Measurements from ENCODE around the gene C2orf49. TPM values are rescaled to one million over a fixed set of nuclear protein-coding genes. Genes with fewer than 3 reads are reported as not detected.

C2orf49 gene
- total and polyA plus RNA-seq, 5 donors from 2014 or later, result 11.0 to 19.5 (median 11.7) TPM

GRCh38 chr2:105296017-105296611 is 41.2 kb upstream of the C2orf49 start:
- Histone ChIP-seq H3K36me3 (ENCODE audit: control insufficient read depth, insufficient read depth, low read length) (peaks cover 63% of the 10 kb centered on the region), H3K27me3 (ENCODE audit: control insufficient read depth, insufficient read depth, low read length) (no peaks in the 10 kb centered on the region), H3K9me3 (ENCODE audit: control insufficient read depth in 2 of 2, low read length in 2 of 2) (no peaks in the 10 kb centered on the region), H3K4me1 (ENCODE audit: control insufficient read depth, insufficient read depth, low read length, poor library complexity, severe bottlenecking) (no peaks in the 10 kb centered on the region), H3K27ac (ENCODE audit: insufficient read depth, low read length, poor library complexity, severe bottlenecking) (no peak overlapping the region), H3K4me3 (ENCODE audit: low read depth, low read length) (no peak overlapping the region)
- ATAC-seq (ENCODE audit: low read depth in 2 of 2) (no peak), DNase-seq (no peak)
- Mint-ChIP-seq H3K27ac (no peak overlapping the region), H3K27me3 (no peaks in the 10 kb centered on the region), H3K4me1 (peaks cover 5 to 10% (median 6%) of the 10 kb centered on the region in 4 donors), H3K36me3 (peaks cover 54% of the 10 kb centered on the region), H3K9me3 (no peaks in the 10 kb centered on the region), H3K4me3 (no peak overlapping the region)

DNA sequence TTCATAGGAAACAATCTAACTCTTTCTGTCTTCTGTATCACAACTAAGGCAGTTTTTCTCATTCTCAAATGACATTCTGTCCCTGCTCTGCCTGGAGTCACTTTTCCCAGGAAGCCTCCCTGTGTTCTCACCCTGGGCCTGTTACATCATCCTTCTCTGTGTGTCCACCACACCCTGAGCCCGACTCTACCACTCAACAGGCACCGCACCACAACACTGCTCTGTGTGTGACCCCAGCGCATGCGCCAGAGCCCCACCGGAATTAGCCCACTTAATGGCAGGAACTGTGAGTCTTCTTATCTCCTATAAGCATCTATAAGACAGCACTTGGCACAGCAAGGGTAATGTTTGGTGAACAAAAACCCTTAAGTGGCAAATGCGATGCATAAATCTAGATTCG is 40.1 kb upstream of the C2orf49 start:
- H3K4me1 Mint-ChIP-seq, result peaks cover 9 to 17% (median 11%) of the 10 kb centered on the region in 4 donors
- H3K27me3 Mint-ChIP-seq, result no peaks in the 10 kb centered on the region
- peaks cover 62% of the 10 kb centered on the region for H3K36me3 ChIP-seq (ENCODE audit: control insufficient read depth, insufficient read depth, low read length)
- H3K27me3 ChIP-seq (ENCODE audit: control insufficient read depth, insufficient read depth, low read length), result no peaks in the 10 kb centered on the region
- H3K27ac Mint-ChIP-seq, result peak overlapping the region in 1 of 3 donors; percentile 18
- no peak for DNase-seq
- no peaks in the 10 kb centered on the region for H3K9me3 ChIP-seq (ENCODE audit: control insufficient read depth in 2 of 2, low read length in 2 of 2)
- no peaks in the 10 kb centered on the region for H3K9me3 Mint-ChIP-seq
- no peak overlapping the region for H3K27ac ChIP-seq (ENCODE audit: insufficient read depth, low read length, poor library complexity, severe bottlenecking)
- no peak overlapping the region for H3K4me3 ChIP-seq (ENCODE audit: low read depth, low read length)
- peak overlapping the region in 1 of 4 donors; percentile 40 for H3K4me3 Mint-ChIP-seq
- H3K4me1 ChIP-seq (ENCODE audit: control insufficient read depth, insufficient read depth, low read length, poor library complexity, severe bottlenecking), result no peaks in the 10 kb centered on the region
- no peak for ATAC-seq (ENCODE audit: low read depth in 2 of 2)
- peaks cover 45% of the 10 kb centered on the region for H3K36me3 Mint-ChIP-seq

- Histone ChIP-seq H3K36me3 (ENCODE audit: control insufficient read depth, insufficient read depth, low read length) (peaks cover 57% of the 10 kb centered on the region), H3K27me3 (ENCODE audit: control insufficient read depth, insufficient read depth, low read length) (no peaks in the 10 kb centered on the region), H3K4me3 (ENCODE audit: low read depth, low read length) (no peak overlapping the region), H3K4me1 (ENCODE audit: control insufficient read depth, insufficient read depth, low read length, poor library complexity, severe bottlenecking) (no peaks in the 10 kb centered on the region), H3K27ac (ENCODE audit: insufficient read depth, low read length, poor library complexity, severe bottlenecking) (no peak overlapping the region), H3K9me3 (ENCODE audit: control insufficient read depth in 2 of 2, low read length in 2 of 2) (no peaks in the 10 kb centered on the region)
- Mint-ChIP-seq H3K27ac (peak overlapping the region in 1 of 3 donors; percentile 18), H3K4me3 (no peak overlapping the region), H3K27me3 (no peaks in the 10 kb centered on the region), H3K9me3 (no peaks in the 10 kb centered on the region), H3K36me3 (peaks cover 37% of the 10 kb centered on the region), H3K4me1 (peaks cover 15 to 24% (median 18%) of the 10 kb centered on the region in 4 donors)
- ATAC-seq (ENCODE audit: low read depth in 2 of 2), result no peak
- DNase-seq, result no peak
Measured at GRCh38 chr2:105298017-105298416, 39.3 kb upstream of the C2orf49 start.

DNA sequence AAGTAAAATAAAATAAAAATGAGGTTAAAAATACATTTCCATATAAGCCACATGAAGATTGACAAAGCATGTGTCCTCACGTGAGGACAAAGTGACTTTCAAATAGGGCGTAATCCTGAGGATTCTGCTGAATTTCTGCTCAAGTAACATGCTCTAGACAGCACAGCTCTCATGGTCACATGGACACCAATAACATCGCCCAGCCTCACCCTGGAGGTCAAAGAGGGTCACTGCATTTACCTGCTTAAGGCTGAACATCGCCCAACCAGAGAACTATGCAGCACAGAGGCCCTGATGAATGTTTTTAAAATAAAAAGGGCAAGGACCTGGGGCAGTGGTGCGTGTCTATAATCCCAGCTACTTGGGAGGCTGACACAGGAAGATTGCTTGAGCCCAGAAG is 38.0 kb upstream of the C2orf49 start:
- Histone ChIP-seq H3K4me3 (ENCODE audit: low read depth, low read length) (no peak overlapping the region), H3K27me3 (ENCODE audit: control insufficient read depth, insufficient read depth, low read length) (no peaks in the 10 kb centered on the region), H3K9me3 (ENCODE audit: control insufficient read depth in 2 of 2, low read length in 2 of 2) (no peaks in the 10 kb centered on the region), H3K36me3 (ENCODE audit: control insufficient read depth, insufficient read depth, low read length) (peaks cover 51% of the 10 kb centered on the region), H3K27ac (ENCODE audit: insufficient read depth, low read length, poor library complexity, severe bottlenecking) (no peak overlapping the region), H3K4me1 (ENCODE audit: control insufficient read depth, insufficient read depth, low read length, poor library complexity, severe bottlenecking) (no peaks in the 10 kb centered on the region)
- H3K4me1 Mint-ChIP-seq, result peaks cover 22 to 31% (median 22%) of the 10 kb centered on the region in 4 donors
- peak in 1 of 3 donors; percentile 19 for DNase-seq
- no peak for ATAC-seq (ENCODE audit: low read depth in 2 of 2)
- H3K36me3 Mint-ChIP-seq, result peaks cover 27% of the 10 kb centered on the region
- H3K4me3 Mint-ChIP-seq, result no peak overlapping the region
- H3K9me3 Mint-ChIP-seq, result no peaks in the 10 kb centered on the region
- no peaks in the 10 kb centered on the region for H3K27me3 Mint-ChIP-seq
- H3K27ac Mint-ChIP-seq, result peak overlapping the region in 1 of 3 donors; percentile 65

DNA sequence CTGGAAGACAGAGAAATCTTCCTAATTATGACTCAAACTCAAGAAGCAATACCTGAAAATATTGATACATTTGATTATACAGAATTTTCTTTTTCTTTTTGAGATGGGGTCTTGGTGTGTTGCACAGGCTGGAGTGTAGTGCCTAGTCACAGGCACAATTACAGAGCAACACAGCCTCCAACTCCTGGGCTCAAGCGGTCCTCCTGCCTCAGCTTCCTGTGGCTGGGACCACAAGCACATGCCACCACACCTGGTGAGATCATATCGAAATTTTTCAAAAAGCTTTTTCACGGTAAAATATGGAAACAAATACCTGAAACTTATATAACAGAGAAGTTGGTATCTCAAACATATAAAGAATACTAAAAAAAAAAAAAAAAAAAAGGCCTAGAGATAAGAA is 35.7 kb upstream of the C2orf49 start:
- DNase-seq (peak in 1 of 3 donors; percentile 33), ATAC-seq (ENCODE audit: low read depth in 2 of 2) (no peak)
- peaks cover 18 to 36% (median 24%) of the 10 kb centered on the region in 4 donors for H3K4me1 Mint-ChIP-seq
- Histone ChIP-seq H3K27me3 (ENCODE audit: control insufficient read depth, insufficient read depth, low read length) (no peaks in the 10 kb centered on the region), H3K4me1 (ENCODE audit: control insufficient read depth, insufficient read depth, low read length, poor library complexity, severe bottlenecking) (no peaks in the 10 kb centered on the region), H3K4me3 (ENCODE audit: low read depth, low read length) (no peak overlapping the region), H3K36me3 (ENCODE audit: control insufficient read depth, insufficient read depth, low read length) (peaks cover 33% of the 10 kb centered on the region), H3K27ac (ENCODE audit: insufficient read depth, low read length, poor library complexity, severe bottlenecking) (no peak overlapping the region), H3K9me3 (ENCODE audit: control insufficient read depth in 2 of 2, low read length in 2 of 2) (no peaks in the 10 kb centered on the region)
- no peak overlapping the region for H3K4me3 Mint-ChIP-seq
- H3K27me3 Mint-ChIP-seq, result no peaks in the 10 kb centered on the region
- peaks cover 20% of the 10 kb centered on the region for H3K36me3 Mint-ChIP-seq
- peak overlapping the region in 2 of 3 donors; percentile 26 to 83 for H3K27ac Mint-ChIP-seq
- no peaks in the 10 kb centered on the region for H3K9me3 Mint-ChIP-seq

GRCh38 chr2:105307146-105307545 is 30.2 kb upstream of the C2orf49 start:
- H3K4me3 ChIP-seq (ENCODE audit: low read depth, low read length), result no peak overlapping the region
- H3K36me3 Mint-ChIP-seq, result peaks cover 26% of the 10 kb centered on the region

GRCh38 chr2:105307550-105307949 is 29.8 kb upstream of the C2orf49 start:
- H3K9me3 Mint-ChIP-seq, result no peaks in the 10 kb centered on the region
- no peak for ATAC-seq (ENCODE audit: low read depth in 2 of 2)
- peaks cover 26% of the 10 kb centered on the region for H3K36me3 Mint-ChIP-seq
- DNase-seq, result no peak
- peak overlapping the region in 1 of 4 donors; percentile 44 for H3K4me3 Mint-ChIP-seq
- Histone ChIP-seq H3K9me3 (ENCODE audit: control insufficient read depth in 2 of 2, low read length in 2 of 2) (no peaks in the 10 kb centered on the region), H3K27me3 (ENCODE audit: control insufficient read depth, insufficient read depth, low read length) (no peaks in the 10 kb centered on the region), H3K4me1 (ENCODE audit: control insufficient read depth, insufficient read depth, low read length, poor library complexity, severe bottlenecking) (no peaks in the 10 kb centered on the region), H3K36me3 (ENCODE audit: control insufficient read depth, insufficient read depth, low read length) (peaks cover 26% of the 10 kb centered on the region), H3K4me3 (ENCODE audit: low read depth, low read length) (no peak overlapping the region), H3K27ac (ENCODE audit: insufficient read depth, low read length, poor library complexity, severe bottlenecking) (no peak overlapping the region)
- peak overlapping the region in 1 of 3 donors; percentile 37 for H3K27ac Mint-ChIP-seq
- no peaks in the 10 kb centered on the region for H3K27me3 Mint-ChIP-seq
- peaks cover 10 to 41% (median 22%) of the 10 kb centered on the region in 4 donors for H3K4me1 Mint-ChIP-seq

More at GRCh38 chr2:105307146-105307545, 30.2 kb upstream of the C2orf49 start:
- Histone ChIP-seq H3K27ac (ENCODE audit: insufficient read depth, low read length, poor library complexity, severe bottlenecking) (no peak overlapping the region), H3K4me1 (ENCODE audit: control insufficient read depth, insufficient read depth, low read length, poor library complexity, severe bottlenecking) (no peaks in the 10 kb centered on the region), H3K9me3 (ENCODE audit: control insufficient read depth in 2 of 2, low read length in 2 of 2) (no peaks in the 10 kb centered on the region), H3K36me3 (ENCODE audit: control insufficient read depth, insufficient read depth, low read length) (peaks cover 26% of the 10 kb centered on the region), H3K27me3 (ENCODE audit: control insufficient read depth, insufficient read depth, low read length) (no peaks in the 10 kb centered on the region)
- ATAC-seq (ENCODE audit: low read depth in 2 of 2) (no peak), DNase-seq (no peak)
- Mint-ChIP-seq H3K4me3 (peak overlapping the region in 1 of 4 donors; percentile 44), H3K27me3 (no peaks in the 10 kb centered on the region), H3K27ac (peak overlapping the region in 1 of 3 donors; percentile 37), H3K9me3 (no peaks in the 10 kb centered on the region), H3K4me1 (peaks cover 15 to 44% (median 25%) of the 10 kb centered on the region in 4 donors)

DNA sequence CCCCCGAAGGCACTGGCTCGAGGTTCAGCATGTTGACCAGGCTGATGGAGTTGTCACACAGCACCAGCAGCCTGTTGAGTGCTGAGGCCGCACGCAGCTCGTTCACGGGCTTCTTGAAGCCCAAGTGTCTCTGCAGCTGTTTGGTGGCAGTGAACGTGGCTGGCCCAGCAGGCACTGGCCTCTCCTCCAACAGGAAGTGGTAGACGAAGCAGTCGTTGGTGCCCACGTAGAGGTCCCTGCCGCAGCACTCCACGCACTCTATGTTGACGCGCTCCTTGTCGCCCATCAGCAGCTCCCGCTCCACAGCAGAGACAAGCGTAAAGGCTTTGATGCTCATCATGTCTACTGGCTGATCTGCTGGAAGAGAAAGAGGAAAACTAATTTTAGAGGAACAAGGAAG is 29.4 kb upstream of the C2orf49 start:
- Histone ChIP-seq H3K27ac (ENCODE audit: insufficient read depth, low read length, poor library complexity, severe bottlenecking) (no peak overlapping the region), H3K9me3 (ENCODE audit: control insufficient read depth in 2 of 2, low read length in 2 of 2) (no peaks in the 10 kb centered on the region), H3K4me1 (ENCODE audit: control insufficient read depth, insufficient read depth, low read length, poor library complexity, severe bottlenecking) (no peaks in the 10 kb centered on the region), H3K36me3 (ENCODE audit: control insufficient read depth, insufficient read depth, low read length) (peaks cover 26% of the 10 kb centered on the region), H3K27me3 (ENCODE audit: control insufficient read depth, insufficient read depth, low read length) (no peaks in the 10 kb centered on the region), H3K4me3 (ENCODE audit: low read depth, low read length) (no peak overlapping the region)
- DNase-seq (no peak), ATAC-seq (ENCODE audit: low read depth in 2 of 2) (no peak)
- Mint-ChIP-seq H3K9me3 (no peaks in the 10 kb centered on the region), H3K36me3 (peaks cover 26% of the 10 kb centered on the region), H3K27me3 (no peaks in the 10 kb centered on the region), H3K4me3 (no peak overlapping the region), H3K4me1 (peaks cover 6 to 37% (median 20%) of the 10 kb centered on the region in 4 donors), H3K27ac (peak overlapping the region in 2 of 3 donors; percentile 54 to 84)
